Mesenteric fat pad (tissue), 1 donor: Measurements from ENCODE around the gene MTHFSD. TPM values are rescaled to one million over a fixed set of nuclear protein-coding genes. Genes with fewer than 3 reads are reported as not detected.

ENCODE experiments used
- DNase-seq: peaks from one replicate; pipeline ENCODE4 v3.0.0-alpha.2; 2020; ENCODE audit warnings: low spot score
- total RNA-seq: library from RNA; stranded (reverse); fragmentation: NEBNext Ultra II Directional; extraction: Animal tissue kit (Norgen Biotek cat#: 25700); gene quantifications from one replicate; pipeline ENCODE4 v1.2.1, GENCODE V29; 2021
- donor health status: DM: yes; HTN: yes; CAD: no.

Gene MTHFSD
- total RNA-seq, 1 donor from 2014 or later, result 10.2 TPM

DNA sequence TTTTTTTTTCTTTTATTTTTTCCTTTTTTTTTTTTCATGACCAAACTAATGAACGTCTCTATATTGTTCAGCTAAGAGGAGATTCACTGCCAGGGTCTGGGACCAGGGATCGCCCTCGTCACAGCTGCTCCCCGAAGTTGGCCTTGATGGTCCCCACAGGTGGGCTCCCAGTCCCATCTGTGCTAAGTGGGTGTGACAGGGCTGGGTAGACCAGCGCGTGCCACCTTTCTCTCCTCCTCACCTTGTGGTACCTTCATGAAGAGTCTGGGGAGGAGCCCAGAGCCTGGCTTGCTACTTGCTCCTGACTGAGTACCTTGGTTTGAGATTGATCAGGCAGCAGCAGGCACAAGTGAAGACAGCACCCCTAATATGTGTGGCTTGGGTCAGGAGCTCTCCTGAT is 51.2 kb downstream of the MTHFSD start:
- no peak for DNase-seq

- DNase-seq, result no peak
These were observed 51.9 kb downstream of the MTHFSD start for GRCh38 chr16:86502856-86503748.

GRCh38 chr16:86501989-86502855 is 52.8 kb downstream of the MTHFSD start:
- DNase-seq, result no peak

DNA sequence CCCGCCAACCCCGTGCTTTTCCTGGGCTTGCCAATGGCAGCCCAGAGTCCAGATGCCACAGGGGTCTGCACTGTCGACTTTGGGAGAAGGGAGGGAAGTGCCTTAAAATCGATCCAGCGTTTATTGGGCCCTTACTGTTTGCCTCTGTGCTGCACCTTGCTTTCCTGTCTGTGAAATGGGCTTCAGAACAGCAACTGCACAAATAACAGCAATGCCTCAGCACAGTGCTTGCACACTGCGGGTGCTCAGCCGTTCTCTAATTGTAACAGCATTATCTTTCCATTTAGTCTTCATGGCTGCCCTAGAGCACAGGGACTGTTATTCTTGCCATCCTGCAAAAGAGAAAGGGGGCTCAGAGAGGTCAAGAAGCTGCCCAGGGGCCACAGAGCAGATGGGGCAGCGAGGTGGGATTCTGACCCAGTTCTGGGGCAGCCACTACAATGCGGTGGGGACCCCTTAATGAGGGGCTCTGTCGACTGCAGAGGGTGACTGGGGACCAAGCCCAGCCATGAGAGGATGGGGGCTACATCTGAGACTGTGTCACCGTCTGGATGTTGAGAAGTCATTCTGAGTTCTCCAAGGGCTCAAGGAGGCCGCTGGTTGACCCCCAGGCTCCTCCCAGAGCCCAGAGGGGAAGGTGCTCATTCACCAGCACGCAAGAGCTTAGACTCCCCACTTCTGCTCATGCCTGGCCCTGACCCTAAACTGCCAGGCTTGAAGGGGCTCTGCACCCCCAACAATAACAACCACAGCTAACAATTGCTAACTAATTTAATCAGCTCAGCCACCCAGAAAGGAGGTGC is 54.1 kb downstream of the MTHFSD start:
- DNase-seq, result no peak

DNA sequence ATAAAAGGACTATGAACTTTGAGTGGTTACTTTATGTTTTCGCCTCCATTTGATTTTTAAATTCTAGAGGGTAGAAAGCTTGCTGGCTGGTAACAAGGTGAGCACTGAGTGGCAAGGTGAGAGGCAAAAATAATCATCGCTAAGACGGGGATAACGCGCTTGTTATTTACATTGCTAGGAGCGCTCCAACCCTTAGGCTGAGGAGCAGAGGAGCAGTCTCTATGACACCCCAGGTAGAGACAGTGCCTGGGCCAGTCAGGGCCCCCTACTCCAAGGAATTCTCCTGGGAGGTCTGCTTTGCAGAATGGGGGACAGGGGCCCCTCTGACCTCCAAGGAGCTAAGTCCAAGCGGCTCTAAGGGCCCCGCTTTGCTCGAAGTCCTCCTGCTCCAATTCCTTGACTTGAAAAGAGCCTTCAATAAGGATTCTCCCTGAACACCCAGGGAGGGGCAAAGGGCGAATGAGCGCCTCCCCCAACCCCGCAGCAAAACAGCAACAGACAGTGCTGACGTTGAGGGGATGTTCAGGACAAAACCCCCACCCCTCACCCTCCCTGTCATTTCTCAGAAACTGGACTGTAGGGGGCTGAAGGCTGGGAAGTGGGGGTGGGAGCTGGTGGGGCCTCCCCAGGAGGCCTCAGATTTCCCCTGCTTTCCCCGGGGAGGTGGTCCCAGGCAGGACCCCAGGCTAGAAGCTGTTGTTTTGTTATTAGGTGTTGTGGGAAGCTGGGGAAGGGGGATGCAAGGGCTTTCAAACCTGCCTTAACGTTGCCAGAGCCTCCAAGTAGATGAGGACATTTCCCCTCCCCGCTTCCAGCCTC is 54.9 kb downstream of the MTHFSD start:
- DNase-seq, result no peak

GRCh38 chr16:86499440-86499786 is 55.6 kb downstream of the MTHFSD start:
- no peak for DNase-seq

GRCh38 chr16:86498671-86499439 is 56.2 kb downstream of the MTHFSD start:
- DNase-seq, result no peak

- no peak for DNase-seq
These were observed 56.8 kb downstream of the MTHFSD start for GRCh38 chr16:86498155-86498670.

- no peak for DNase-seq
These were observed 57.4 kb downstream of the MTHFSD start for GRCh38 chr16:86497551-86498021.

GRCh38 chr16:86496929-86497461 is 58.0 kb downstream of the MTHFSD start:
- no peak for DNase-seq

- no peak for DNase-seq
These were observed 58.6 kb downstream of the MTHFSD start for GRCh38 chr16:86496262-86496928.

DNA sequence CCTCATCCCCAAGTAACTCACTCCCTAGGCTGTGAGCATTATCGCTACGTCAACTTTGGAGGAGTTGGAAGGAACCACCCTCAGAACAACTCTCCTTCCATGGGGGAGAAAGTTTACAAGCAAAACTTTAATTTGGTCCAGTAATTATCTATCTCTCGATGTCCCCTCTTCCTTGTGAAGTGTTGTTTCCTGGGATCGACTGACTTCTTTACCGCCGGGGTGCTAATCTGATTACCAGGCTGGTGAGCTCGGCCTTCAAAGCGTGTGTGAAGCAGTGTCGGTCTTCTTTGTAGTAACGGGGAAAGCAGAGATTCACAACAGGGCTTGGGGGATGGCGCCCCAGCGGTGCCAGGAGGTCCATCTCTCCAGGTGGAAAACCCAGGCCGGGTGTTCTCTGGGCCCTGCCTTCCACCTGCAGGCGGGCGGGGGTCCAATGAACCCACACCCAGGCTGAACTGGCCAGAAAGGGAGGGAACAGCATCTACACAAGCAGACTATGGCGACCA is 59.2 kb downstream of the MTHFSD start:
- no peak for DNase-seq

DNA sequence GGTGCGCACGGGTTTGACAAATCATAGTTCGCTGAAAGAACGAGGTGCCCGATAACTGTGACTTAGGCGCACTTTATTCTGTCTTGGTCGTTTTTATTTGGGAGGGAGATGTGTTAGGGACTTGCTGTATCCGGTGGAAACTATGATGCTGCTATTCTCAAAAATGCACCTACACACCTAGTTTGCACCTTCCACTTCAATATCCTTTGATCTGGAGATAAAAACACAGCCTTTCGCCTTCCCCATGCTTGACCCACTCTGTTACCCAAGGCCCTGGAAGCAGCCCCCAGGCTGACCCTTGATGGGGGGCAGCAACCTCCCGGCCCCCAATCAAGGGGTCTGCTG is 59.7 kb downstream of the MTHFSD start:
- no peak for DNase-seq

- no peak for DNase-seq
These were observed 60.3 kb downstream of the MTHFSD start for GRCh38 chr16:86494565-86495356.

DNA sequence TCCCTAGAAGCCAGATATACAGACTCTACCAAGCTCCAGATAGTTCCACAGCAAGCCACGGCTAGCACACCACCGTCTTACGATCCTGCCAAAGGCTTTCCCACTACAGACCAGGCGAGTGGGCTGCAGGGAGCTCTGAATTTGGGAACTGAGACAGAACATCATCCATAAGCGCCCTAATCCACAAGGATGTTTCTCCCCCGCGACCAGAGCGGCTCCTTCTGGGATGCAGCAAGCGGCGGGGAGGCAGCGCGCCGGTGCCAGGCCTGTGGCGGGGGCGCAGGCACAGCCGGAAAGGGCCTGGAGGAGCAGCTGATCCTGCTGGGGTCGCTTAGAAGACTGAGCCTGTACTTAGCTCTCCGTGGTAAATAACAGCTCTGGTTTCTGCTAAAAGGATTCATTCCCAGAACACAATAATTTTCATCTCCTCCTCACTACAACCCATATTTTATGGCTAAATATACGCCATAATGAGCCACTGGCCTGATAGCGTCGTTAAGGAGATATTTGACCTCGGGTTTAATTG is 60.9 kb downstream of the MTHFSD start:
- DNase-seq, result no peak

- no peak for DNase-seq
These were observed 61.9 kb downstream of the MTHFSD start for GRCh38 chr16:86492961-86493629.
